Epithelial cell of proximal tubule (primary cell): ENCODE data around the gene MPPED1. TPM values are rescaled to one million over a fixed set of nuclear protein-coding genes. Genes with fewer than 3 reads are reported as not detected.

Source experiments
- DNase-seq: peaks from one replicate; pipeline ENCODE4 v3.0.0-alpha.2; 2011; ENCODE audit warnings: low read depth
- H3K4me3 ChIP-seq: 2 replicates; pipeline ENCODE4 v1.5.1; 2011; ENCODE audit warnings: low read depth, mild to moderate bottlenecking, low read length
- CTCF ChIP-seq: conservative IDR thresholded peaks from 2 replicates; pipeline ENCODE4 v1.5.1; 2012; ENCODE audit warnings: low read depth, mild to moderate bottlenecking, low read length
- total RNA-seq: library from RNA; depleted of rRNA; stranded (reverse); fragments of >200 nt; gene quantifications from 2 replicates; pipeline ENCODE4 v1.2.3, GENCODE V29; 2015

The MPPED1 gene
- total RNA-seq, 1 donor from 2014 or later: not detected

GRCh38 chr22:43487311-43488030 lies 75.7 kb downstream of the MPPED1 start:
- no peak for DNase-seq
- no peak for TF ChIP-seq CTCF
- no peak overlapping the region for H3K4me3 ChIP-seq

GRCh38 chr22:43488031-43488866 lies 76.4 kb downstream of the MPPED1 start:
- no peak for TF ChIP-seq CTCF
- DNase-seq: no peak

GRCh38 chr22:43488937-43489336 lies 77.1 kb downstream of the MPPED1 start:
- no peak overlapping the region for H3K4me3 ChIP-seq
- TF ChIP-seq CTCF: no peak
- no peak for DNase-seq

More at GRCh38 chr22:43488031-43488866, 76.4 kb downstream of the MPPED1 start:
- no peak overlapping the region for H3K4me3 ChIP-seq

- no peak for DNase-seq
- H3K4me3 ChIP-seq: no peak overlapping the region
- TF ChIP-seq CTCF: no peak
Observed at GRCh38 chr22:43490311-43490710, 78.5 kb downstream of the MPPED1 start.

- no peak for TF ChIP-seq CTCF
- no peak overlapping the region for H3K4me3 ChIP-seq
- no peak for DNase-seq
Observed at GRCh38 chr22:43491177-43491576, 79.4 kb downstream of the MPPED1 start.

GRCh38 chr22:43491737-43492136 lies 79.9 kb downstream of the MPPED1 start:
- DNase-seq: no peak
- no peak for TF ChIP-seq CTCF
- H3K4me3 ChIP-seq: no peak overlapping the region
